DMS153 treated with DMSO at 0.1 percent for 48 hours (cell line): ENCODE results near the gene GASK1A.

Experiments used
- DNase-seq: peaks from one replicate; lab custom pipeline; 2025; ENCODE audit not compliant: unreplicated experiment; lab: John Stamatoyannopoulos, UW

The GASK1A gene

GRCh38 chr3:43082457-43082856 is 103.3 kb downstream of the GASK1A start:
- no peak for DNase-seq

GRCh38 chr3:43086460-43087165 is 107.5 kb downstream of the GASK1A start:
- no peak for DNase-seq

- DNase-seq, result no peak
Observed at GRCh38 chr3:43087249-43087776, 108.2 kb downstream of the GASK1A start.

- DNase-seq, result no peak
Observed at GRCh38 chr3:43089081-43089480, 110.0 kb downstream of the GASK1A start.

GRCh38 chr3:43090238-43090637 is 111.1 kb downstream of the GASK1A start:
- no peak for DNase-seq

GRCh38 chr3:43091481-43091880 is 112.4 kb downstream of the GASK1A start:
- no peak for DNase-seq

GRCh38 chr3:43093006-43093405 is 113.9 kb downstream of the GASK1A start:
- DNase-seq, result no peak

GRCh38 chr3:43093974-43094373 is 114.9 kb downstream of the GASK1A start:
- DNase-seq, result no peak

- no peak for DNase-seq
Observed at GRCh38 chr3:43094381-43094780, 115.3 kb downstream of the GASK1A start.

- no peak for DNase-seq
Observed at GRCh38 chr3:43094851-43095250, 115.7 kb downstream of the GASK1A start.

- DNase-seq, result no peak
Observed at GRCh38 chr3:43095370-43095769, 116.3 kb downstream of the GASK1A start.

GRCh38 chr3:43096761-43097160 is 117.7 kb downstream of the GASK1A start:
- no peak for DNase-seq

- no peak for DNase-seq
Observed at GRCh38 chr3:43097400-43098080, 118.4 kb downstream of the GASK1A start.

GRCh38 chr3:43098761-43099160 is 119.7 kb downstream of the GASK1A start:
- DNase-seq, result no peak

- no peak for DNase-seq
Observed at GRCh38 chr3:43102773-43103480, 123.8 kb downstream of the GASK1A start.

GRCh38 chr3:43104039-43104438 is 124.9 kb downstream of the GASK1A start:
- DNase-seq, result no peak

- DNase-seq, result no peak
Observed at GRCh38 chr3:43104660-43105595, 125.8 kb downstream of the GASK1A start.

- DNase-seq, result peak; percentile 39
Observed at GRCh38 chr3:43105596-43106292, 126.6 kb downstream of the GASK1A start, which contains the start of gene POMGNT2. Gene POMGNT2 (minus strand): TSS chr3:43106079. CDS start chr3:43081431, 24,648 bp downstream.

GRCh38 chr3:43106293-43106628 is 127.2 kb downstream of the GASK1A start:
- DNase-seq, result no peak
